ENCODE measurements around the gene ASXL2. TPM values are rescaled to one million over a fixed set of nuclear protein-coding genes. Genes with fewer than 3 reads are reported as not detected.

Gene ASXL2
- total and polyA plus RNA-seq, 2 donors: 4.6 to 7.4 TPM

DNA sequence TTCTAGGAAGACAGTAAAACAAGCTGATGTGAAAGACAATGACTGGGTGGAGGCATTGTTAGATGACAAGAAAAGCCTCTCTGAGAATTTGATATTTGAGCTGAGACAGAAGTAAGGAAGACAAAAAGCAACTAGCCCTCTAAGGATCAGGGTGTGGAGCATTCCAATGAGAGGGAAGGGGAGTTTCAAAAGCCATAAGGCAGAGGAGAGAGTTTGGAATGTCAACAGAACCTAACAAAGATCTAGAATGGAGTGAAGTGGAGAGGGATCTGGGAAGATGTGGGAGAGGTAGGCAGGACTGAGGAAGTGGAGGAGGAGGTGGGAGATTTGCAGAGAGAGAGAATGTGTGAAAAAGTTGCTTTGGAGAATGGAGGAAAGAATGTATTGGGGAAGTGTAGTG is 17.3 kb upstream of the ASXL2 start:
- Histone ChIP-seq H3K27ac (ENCODE audit: low read depth in 1 of 2, low read length in 1 of 2) (no peak overlapping the region), H3K4me1 (ENCODE audit: control insufficient read depth in 2 of 2, insufficient read depth in 2 of 2, low read length in 2 of 2) (no peaks in the 10 kb centered on the region), H3K4me3 (ENCODE audit: low read length in 2 of 2) (no peak overlapping the region), H3K27me3 (ENCODE audit: control insufficient read depth in 2 of 2, insufficient read depth in 1 of 2, low read length in 1 of 2) (no peaks in the 10 kb centered on the region), H3K36me3 (ENCODE audit: control insufficient read depth in 2 of 2, insufficient read depth in 2 of 2, low read length in 1 of 2) (no peaks in the 10 kb centered on the region), H3K9me3 (ENCODE audit: control insufficient read depth in 2 of 2, insufficient read depth in 1 of 2, low read length in 1 of 2) (no peaks in the 10 kb centered on the region)
- DNase-seq (ENCODE audit: low read depth in 6 of 9, low spot score in 9 of 9): no peak

DNA sequence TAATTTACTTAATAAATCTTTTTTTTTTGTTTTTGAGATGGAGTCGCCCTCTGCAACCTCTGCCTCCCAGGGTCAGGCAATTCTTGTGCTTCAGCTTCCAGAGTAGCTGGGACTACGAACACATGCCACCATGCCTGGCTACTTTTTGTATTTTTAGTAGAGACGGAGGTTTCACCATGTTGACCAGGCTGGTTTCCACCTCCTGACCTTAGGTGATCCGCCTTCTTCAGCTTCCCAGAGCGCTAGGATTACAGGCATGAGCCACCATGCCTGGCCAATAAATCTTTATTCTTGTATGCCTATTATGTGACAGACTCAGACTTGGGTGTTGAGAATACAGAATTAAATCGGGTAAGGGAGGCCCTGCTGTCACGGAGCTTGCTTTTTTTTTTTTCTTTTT is 16.7 kb upstream of the ASXL2 start:
- no peak overlapping the region for H3K27ac ChIP-seq (ENCODE audit: low read depth in 1 of 2, low read length in 1 of 2)
- H3K9me3 ChIP-seq (ENCODE audit: control insufficient read depth in 2 of 2, insufficient read depth in 1 of 2, low read length in 1 of 2): no peaks in the 10 kb centered on the region
- H3K4me3 ChIP-seq (ENCODE audit: low read length in 2 of 2): no peak overlapping the region
- H3K36me3 ChIP-seq (ENCODE audit: control insufficient read depth in 2 of 2, insufficient read depth in 2 of 2, low read length in 1 of 2): no peaks in the 10 kb centered on the region
- no peaks in the 10 kb centered on the region for H3K27me3 ChIP-seq (ENCODE audit: control insufficient read depth in 2 of 2, insufficient read depth in 1 of 2, low read length in 1 of 2)
- DNase-seq (ENCODE audit: low read depth in 6 of 9, low spot score in 9 of 9): no peak
- H3K4me1 ChIP-seq (ENCODE audit: control insufficient read depth in 2 of 2, insufficient read depth in 2 of 2, low read length in 2 of 2): no peaks in the 10 kb centered on the region
- WGBS: 96% methylated on average over 7 of the region's 7 CpGs

DNA sequence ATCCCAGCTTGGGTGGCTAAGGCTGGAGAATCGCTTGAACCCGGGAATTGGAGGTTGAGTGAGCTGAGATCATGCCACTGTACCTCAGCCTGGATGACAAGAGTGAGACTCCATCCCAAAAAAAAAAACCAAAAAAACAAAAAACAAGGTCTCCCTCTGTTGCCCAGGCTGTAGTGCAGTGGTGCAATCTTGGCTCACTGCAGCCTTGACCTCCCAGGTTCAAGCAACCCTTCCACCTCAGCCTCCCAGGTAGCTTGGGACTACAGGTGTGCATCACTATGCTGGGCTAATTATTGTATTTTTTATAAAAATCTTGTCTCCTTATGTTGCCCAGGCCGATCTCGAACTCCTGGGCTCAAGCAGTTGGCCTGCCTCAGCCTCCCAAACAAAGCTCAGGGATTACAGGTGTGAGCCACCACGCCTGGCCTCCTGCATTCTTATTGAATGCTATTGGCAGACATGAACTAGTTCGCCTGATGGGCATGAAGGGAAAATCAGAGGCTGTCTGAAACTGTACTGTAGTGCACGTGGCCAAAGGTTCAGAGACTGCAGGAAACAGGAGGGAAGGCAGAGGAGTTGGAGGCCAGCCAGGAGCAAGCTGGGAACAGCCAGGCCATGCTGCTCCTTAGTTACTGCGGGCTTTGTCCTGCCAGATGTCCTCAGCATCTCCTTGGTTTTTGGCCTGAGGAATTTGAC is 16.0 kb upstream of the ASXL2 start:
- H3K4me3 ChIP-seq (ENCODE audit: low read length in 2 of 2): no peak overlapping the region
- no peaks in the 10 kb centered on the region for H3K4me1 ChIP-seq (ENCODE audit: control insufficient read depth in 2 of 2, insufficient read depth in 2 of 2, low read length in 2 of 2)
- no peaks in the 10 kb centered on the region for H3K27me3 ChIP-seq (ENCODE audit: control insufficient read depth in 2 of 2, insufficient read depth in 1 of 2, low read length in 1 of 2)
- 93% methylated on average over 8 of the region's 8 CpGs for WGBS
- DNase-seq (ENCODE audit: low read depth in 6 of 9, low spot score in 9 of 9): no peak
- no peak overlapping the region for H3K27ac ChIP-seq (ENCODE audit: low read depth in 1 of 2, low read length in 1 of 2)
- no peaks in the 10 kb centered on the region for H3K36me3 ChIP-seq (ENCODE audit: control insufficient read depth in 2 of 2, insufficient read depth in 2 of 2, low read length in 1 of 2)
- H3K9me3 ChIP-seq (ENCODE audit: control insufficient read depth in 2 of 2, insufficient read depth in 1 of 2, low read length in 1 of 2): no peaks in the 10 kb centered on the region

DNA sequence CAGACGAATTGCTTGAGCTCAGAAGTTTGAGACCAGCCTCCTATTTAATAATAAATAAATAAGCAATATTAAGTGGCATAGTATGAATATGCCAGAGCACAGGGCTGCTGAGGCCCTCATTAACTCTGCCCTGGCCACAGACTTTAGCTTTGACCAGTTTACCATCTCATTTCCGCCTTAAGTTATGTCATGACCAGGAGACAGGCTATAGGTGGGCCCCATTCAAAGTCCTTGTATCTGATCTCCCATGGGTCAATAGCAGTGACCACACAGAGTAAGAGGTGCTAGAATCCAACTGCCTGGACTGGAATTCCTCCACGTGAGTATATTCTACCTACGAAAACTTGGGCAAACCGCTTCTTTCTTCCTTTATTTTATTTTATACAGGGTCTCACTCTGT is 13.4 kb upstream of the ASXL2 start:
- Histone ChIP-seq H3K4me1 (ENCODE audit: control insufficient read depth in 2 of 2, insufficient read depth in 2 of 2, low read length in 2 of 2) (no peaks in the 10 kb centered on the region), H3K27me3 (ENCODE audit: control insufficient read depth in 2 of 2, insufficient read depth in 1 of 2, low read length in 1 of 2) (no peaks in the 10 kb centered on the region), H3K4me3 (ENCODE audit: low read length in 2 of 2) (no peak overlapping the region), H3K36me3 (ENCODE audit: control insufficient read depth in 2 of 2, insufficient read depth in 2 of 2, low read length in 1 of 2) (no peaks in the 10 kb centered on the region), H3K9me3 (ENCODE audit: control insufficient read depth in 2 of 2, insufficient read depth in 1 of 2, low read length in 1 of 2) (no peaks in the 10 kb centered on the region), H3K27ac (ENCODE audit: low read depth in 1 of 2, low read length in 1 of 2) (no peak overlapping the region)
- no peak for DNase-seq (ENCODE audit: low read depth in 6 of 9, low spot score in 9 of 9)
- WGBS: 95% methylated on average over 5 of the region's 5 CpGs

DNA sequence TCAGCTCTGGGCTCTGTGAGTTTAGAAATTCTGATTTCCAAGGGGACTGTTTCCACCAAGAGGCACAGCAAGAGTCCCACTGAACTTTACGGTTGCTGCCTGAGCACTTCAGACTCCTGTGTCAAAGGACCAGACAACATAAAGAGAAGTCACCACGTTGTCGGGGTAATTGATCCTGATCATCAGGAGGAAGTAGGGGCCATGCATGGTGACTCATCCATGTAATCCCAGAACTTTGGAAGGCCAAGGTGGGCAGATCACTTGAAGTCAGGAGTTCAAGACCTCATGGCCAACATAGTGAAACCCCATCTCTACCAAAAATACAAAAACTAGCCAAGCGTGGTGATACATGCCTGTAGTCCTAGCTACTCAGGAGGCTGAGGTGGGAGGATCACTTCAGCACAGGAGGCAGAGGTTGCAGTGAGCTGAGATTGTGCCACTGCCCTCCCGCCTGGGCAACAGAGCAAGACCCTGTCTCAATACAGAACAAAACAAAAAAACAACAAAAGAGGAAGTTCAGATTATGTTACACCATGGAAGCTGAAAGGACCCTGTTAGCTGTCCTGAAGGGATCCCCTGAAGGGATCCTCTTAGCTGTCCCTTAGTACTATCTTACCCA is 9.4 kb upstream of the ASXL2 start:
- Histone ChIP-seq H3K9me3 (ENCODE audit: control insufficient read depth in 2 of 2, insufficient read depth in 1 of 2, low read length in 1 of 2) (no peaks in the 10 kb centered on the region), H3K4me1 (ENCODE audit: control insufficient read depth in 2 of 2, insufficient read depth in 2 of 2, low read length in 2 of 2) (no peaks in the 10 kb centered on the region), H3K27me3 (ENCODE audit: control insufficient read depth in 2 of 2, insufficient read depth in 1 of 2, low read length in 1 of 2) (peaks cover 0 to 2% of the 10 kb centered on the region in 2 donors), H3K36me3 (ENCODE audit: control insufficient read depth in 2 of 2, insufficient read depth in 2 of 2, low read length in 1 of 2) (no peaks in the 10 kb centered on the region), H3K27ac (ENCODE audit: low read depth in 1 of 2, low read length in 1 of 2) (no peak overlapping the region), H3K4me3 (ENCODE audit: low read length in 2 of 2) (no peak overlapping the region)
- DNase-seq (ENCODE audit: low read depth in 6 of 9, low spot score in 9 of 9): no peak
- WGBS: 96% methylated on average over 5 of the region's 5 CpGs

GRCh38 chr2:25885933-25886332 is 7.6 kb upstream of the ASXL2 start:
- Histone ChIP-seq H3K4me3 (ENCODE audit: low read length in 2 of 2) (no peak overlapping the region), H3K9me3 (ENCODE audit: control insufficient read depth in 2 of 2, insufficient read depth in 1 of 2, low read length in 1 of 2) (no peaks in the 10 kb centered on the region), H3K36me3 (ENCODE audit: control insufficient read depth in 2 of 2, insufficient read depth in 2 of 2, low read length in 1 of 2) (no peaks in the 10 kb centered on the region), H3K27me3 (ENCODE audit: control insufficient read depth in 2 of 2, insufficient read depth in 1 of 2, low read length in 1 of 2) (peaks cover 0 to 2% of the 10 kb centered on the region in 2 donors), H3K27ac (ENCODE audit: low read depth in 1 of 2, low read length in 1 of 2) (no peak overlapping the region), H3K4me1 (ENCODE audit: control insufficient read depth in 2 of 2, insufficient read depth in 2 of 2, low read length in 2 of 2) (no peaks in the 10 kb centered on the region)
- DNase-seq (ENCODE audit: low read depth in 6 of 9, low spot score in 9 of 9): no peak
- WGBS: 99% methylated on average over 2 of the region's 2 CpGs

GRCh38 chr2:25881764-25882163 is 3.5 kb upstream of the ASXL2 start:
- no peak overlapping the region for H3K27ac ChIP-seq (ENCODE audit: low read depth in 1 of 2, low read length in 1 of 2)
- peaks cover 0 to 2% of the 10 kb centered on the region in 2 donors for H3K27me3 ChIP-seq (ENCODE audit: control insufficient read depth in 2 of 2, insufficient read depth in 1 of 2, low read length in 1 of 2)
- no peak for DNase-seq (ENCODE audit: low read depth in 6 of 9, low spot score in 9 of 9)
- peaks cover 3 to 6% of the 10 kb centered on the region in 2 donors for H3K4me1 ChIP-seq (ENCODE audit: control insufficient read depth in 2 of 2, insufficient read depth in 2 of 2, low read length in 2 of 2)
- no peak overlapping the region for H3K4me3 ChIP-seq (ENCODE audit: low read length in 2 of 2)
- no peaks in the 10 kb centered on the region for H3K36me3 ChIP-seq (ENCODE audit: control insufficient read depth in 2 of 2, insufficient read depth in 2 of 2, low read length in 1 of 2)
- H3K9me3 ChIP-seq (ENCODE audit: control insufficient read depth in 2 of 2, insufficient read depth in 1 of 2, low read length in 1 of 2): no peaks in the 10 kb centered on the region
- WGBS: 93% methylated on average over 4 of the region's 4 CpGs

GRCh38 chr2:25879133-25879730 is 945 bp upstream of the ASXL2 start:
- Histone ChIP-seq H3K9me3 (ENCODE audit: control insufficient read depth in 2 of 2, insufficient read depth in 1 of 2, low read length in 1 of 2) (no peaks in the 10 kb centered on the region), H3K36me3 (ENCODE audit: control insufficient read depth in 2 of 2, insufficient read depth in 2 of 2, low read length in 1 of 2) (peaks cover 3% of the 10 kb centered on the region in 2 donors), H3K4me3 (ENCODE audit: low read length in 2 of 2) (peak overlapping the region in 1 of 2 donors; percentile 72), H3K27me3 (ENCODE audit: control insufficient read depth in 2 of 2, insufficient read depth in 1 of 2, low read length in 1 of 2) (peaks cover 0 to 2% of the 10 kb centered on the region in 2 donors), H3K4me1 (ENCODE audit: control insufficient read depth in 2 of 2, insufficient read depth in 2 of 2, low read length in 2 of 2) (peaks cover 4 to 8% of the 10 kb centered on the region in 2 donors), H3K27ac (ENCODE audit: low read depth in 1 of 2, low read length in 1 of 2) (peak overlapping the region in 1 of 2 donors; percentile 77)
- 95% methylated on average over 5 of the region's 5 CpGs for WGBS
- no peak for DNase-seq (ENCODE audit: low read depth in 6 of 9, low spot score in 9 of 9)
